Transverse colon (tissue), 3 donors: ENCODE results near the gene SHROOM2.

ENCODE experiments used
- CTCF ChIP-seq, 5 experiments: fragments of 200-600 bp in 3 of 5; fragments of 450-650 bp in 2 of 5; sonication (generic) in 3 of 5; IDR thresholded peaks; 1 replicate in 2 of 5; 2 replicates in 3 of 5; pipeline ENCODE4 v1.5.1; 2016 to 2017; ENCODE audit warnings: antibody characterized with exemption in 5 of 5, inconsistent platforms in 3 of 5, mild to moderate bottlenecking in 2 of 5, moderate library complexity in 1 of 5
- EP300 ChIP-seq: sonication (generic); formaldehyde crosslinking; IDR thresholded peaks from one replicate; pipeline ENCODE4 v1.6.1; 2017; ENCODE audit warnings: antibody characterized with exemption, low read depth
- POLR2A ChIP-seq: fragments of 450-650 bp; IDR thresholded peaks from one replicate; pipeline ENCODE4 v1.6.1; 2016; ENCODE audit warnings: antibody characterized with exemption, mild to moderate bottlenecking, moderate library complexity

DNA sequence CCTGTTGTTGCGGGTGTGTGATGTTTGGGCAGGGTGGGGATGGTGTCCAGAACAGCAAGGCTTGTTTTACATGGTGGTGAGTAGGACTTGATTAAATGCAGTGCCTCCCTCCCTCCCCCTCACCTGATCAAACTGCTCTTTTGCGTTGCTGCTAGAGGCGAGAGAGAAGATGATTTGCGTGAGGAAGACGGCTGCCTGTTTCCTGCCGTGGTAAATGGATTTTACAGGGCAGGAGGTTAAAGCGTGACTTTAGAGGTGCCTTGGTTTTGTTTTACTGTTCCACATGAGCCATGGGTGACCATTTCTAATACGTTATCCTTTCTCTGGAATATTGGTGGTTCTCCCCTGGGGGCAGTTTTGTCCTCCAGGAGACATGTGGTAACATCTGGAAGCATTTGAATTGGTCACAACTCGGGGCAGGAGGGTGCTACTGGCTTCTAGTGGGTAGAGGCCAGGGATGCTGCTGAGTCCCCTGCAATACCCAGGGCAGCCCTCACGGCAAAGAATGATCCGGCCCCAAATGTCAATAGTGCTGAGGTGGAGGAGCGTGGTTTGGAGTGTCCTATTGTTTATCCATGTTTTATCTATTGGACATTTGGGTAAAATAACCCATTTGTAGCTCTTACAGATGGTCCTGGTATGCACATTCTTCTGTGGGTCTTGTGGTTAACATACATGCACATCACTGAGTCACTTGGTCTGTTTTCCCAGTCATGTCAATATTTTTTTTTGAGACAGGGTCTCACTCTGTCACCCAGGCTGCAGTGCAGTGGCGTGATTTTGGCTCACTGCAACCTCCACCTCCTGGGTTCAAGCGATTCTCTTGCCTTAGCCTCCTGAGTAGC, 73.7 kb downstream of the SHROOM2 start:
- TF ChIP-seq CTCF (IDR thresholded peaks at IDR 0.05) (no peak), EP300 (no peak), POLR2A (no peak)
